Measurements from ENCODE around the gene DYNLL1. TPM values are rescaled to one million over a fixed set of nuclear protein-coding genes. Genes with fewer than 3 reads are reported as not detected.

DYNLL1 gene
- total RNA-seq, 1 donor: 168 TPM

DNA sequence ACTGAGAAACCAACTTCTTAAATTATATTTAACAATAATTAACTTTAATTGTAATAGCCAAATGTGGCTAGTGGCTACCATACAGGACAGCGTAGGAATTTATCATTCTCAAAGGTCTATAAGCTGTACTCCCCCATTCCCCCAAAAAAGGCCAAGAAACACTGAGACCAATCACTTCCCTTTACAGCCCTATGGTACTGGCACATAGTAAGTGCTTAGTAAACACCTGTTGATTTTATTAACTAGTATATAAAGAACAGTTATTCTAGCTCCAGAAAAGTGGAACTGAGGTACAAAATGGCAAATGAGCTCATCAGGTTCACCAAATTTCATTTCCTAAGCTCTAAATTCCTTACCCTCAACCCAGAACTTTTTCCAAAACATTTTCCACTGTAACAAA is 20.3 kb upstream of the DYNLL1 start:
- Histone ChIP-seq H4K20me1 (ENCODE audit: insufficient read depth, low read length) (peaks cover 6% of the 10 kb centered on the region), H3K36me3 (ENCODE audit: insufficient read depth, low read length) (no peaks in the 10 kb centered on the region), H3K4me3 (ENCODE audit: insufficient read depth, low read length) (no peak overlapping the region), H3K9me3 (ENCODE audit: low read depth, low read length) (no peaks in the 10 kb centered on the region), H2AFZ (ENCODE audit: low read length) (no peak overlapping the region), H3K4me1 (ENCODE audit: insufficient read depth, low read length) (peaks cover 9% of the 10 kb centered on the region), H3K4me2 (ENCODE audit: insufficient read depth, low read length) (no peak overlapping the region), H3K27me3 (ENCODE audit: insufficient read depth, low read length) (no peaks in the 10 kb centered on the region), H3K27ac (ENCODE audit: low read depth, low read length) (no peak overlapping the region), H3K79me2 (ENCODE audit: insufficient read depth, low read length) (peaks cover 16% of the 10 kb centered on the region)
- DNase-seq (ENCODE audit: insufficient read length, low spot score, missing footprints): no peak
- TF ChIP-seq CTCF (IDR thresholded peaks at IDR 0.05; ENCODE audit: extremely low read depth, low read depth, low read length): no peak

DNA sequence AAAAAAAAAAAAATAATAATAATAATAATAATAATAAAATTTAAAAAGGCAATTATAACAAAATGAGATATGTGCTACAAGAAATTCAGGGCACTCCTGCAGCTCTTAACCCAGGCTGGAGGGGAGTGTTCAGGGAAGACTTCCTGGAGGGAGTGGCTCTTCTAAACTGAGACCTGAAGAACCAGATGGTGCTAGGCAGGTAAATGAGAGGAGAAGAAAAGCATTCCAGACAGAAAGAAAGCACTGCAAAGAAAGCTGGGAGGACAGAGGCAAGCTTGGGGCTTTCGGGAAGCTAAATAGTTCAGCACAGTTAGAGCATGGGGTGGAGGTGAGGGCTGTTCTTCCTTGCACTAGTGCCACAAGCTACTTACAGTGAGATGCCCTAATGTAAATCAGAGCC is 16.5 kb upstream of the DYNLL1 start:
- Histone ChIP-seq H3K27ac (ENCODE audit: low read depth, low read length) (no peak overlapping the region), H3K36me3 (ENCODE audit: insufficient read depth, low read length) (no peaks in the 10 kb centered on the region), H3K27me3 (ENCODE audit: insufficient read depth, low read length) (no peaks in the 10 kb centered on the region), H2AFZ (ENCODE audit: low read length) (no peak overlapping the region), H4K20me1 (ENCODE audit: insufficient read depth, low read length) (peaks cover 6% of the 10 kb centered on the region), H3K79me2 (ENCODE audit: insufficient read depth, low read length) (peaks cover 4% of the 10 kb centered on the region), H3K4me1 (ENCODE audit: insufficient read depth, low read length) (peaks cover 6% of the 10 kb centered on the region), H3K9me3 (ENCODE audit: low read depth, low read length) (no peaks in the 10 kb centered on the region), H3K4me3 (ENCODE audit: insufficient read depth, low read length) (no peak overlapping the region), H3K4me2 (ENCODE audit: insufficient read depth, low read length) (no peak overlapping the region)
- TF ChIP-seq CTCF (IDR thresholded peaks at IDR 0.05; ENCODE audit: extremely low read depth, low read depth, low read length): no peak
- DNase-seq (ENCODE audit: insufficient read length, low spot score, missing footprints): no peak

GRCh38 chr12:120480211-120480610 is 15.7 kb upstream of the DYNLL1 start:
- no peak overlapping the region for H2AFZ ChIP-seq (ENCODE audit: low read length)
- H3K9me3 ChIP-seq (ENCODE audit: low read depth, low read length): no peaks in the 10 kb centered on the region
- no peaks in the 10 kb centered on the region for H3K4me1 ChIP-seq (ENCODE audit: insufficient read depth, low read length)
- H4K20me1 ChIP-seq (ENCODE audit: insufficient read depth, low read length): peaks cover 6% of the 10 kb centered on the region
- H3K36me3 ChIP-seq (ENCODE audit: insufficient read depth, low read length): no peaks in the 10 kb centered on the region
- H3K4me2 ChIP-seq (ENCODE audit: insufficient read depth, low read length): no peak overlapping the region
- no peak overlapping the region for H3K27ac ChIP-seq (ENCODE audit: low read depth, low read length)
- H3K27me3 ChIP-seq (ENCODE audit: insufficient read depth, low read length): no peaks in the 10 kb centered on the region
- TF ChIP-seq CTCF (IDR thresholded peaks at IDR 0.05; ENCODE audit: extremely low read depth, low read depth, low read length): no peak
- no peak for DNase-seq (ENCODE audit: insufficient read length, low spot score, missing footprints)
- no peak overlapping the region for H3K4me3 ChIP-seq (ENCODE audit: insufficient read depth, low read length)
- peaks cover 4% of the 10 kb centered on the region for H3K79me2 ChIP-seq (ENCODE audit: insufficient read depth, low read length)

GRCh38 chr12:120481022-120481767 is 14.7 kb upstream of the DYNLL1 start:
- Histone ChIP-seq H4K20me1 (ENCODE audit: insufficient read depth, low read length) (peaks cover 5% of the 10 kb centered on the region), H2AFZ (ENCODE audit: low read length) (no peak overlapping the region), H3K36me3 (ENCODE audit: insufficient read depth, low read length) (no peaks in the 10 kb centered on the region), H3K79me2 (ENCODE audit: insufficient read depth, low read length) (peaks cover 4% of the 10 kb centered on the region), H3K9me3 (ENCODE audit: low read depth, low read length) (no peaks in the 10 kb centered on the region), H3K4me1 (ENCODE audit: insufficient read depth, low read length) (no peaks in the 10 kb centered on the region), H3K4me3 (ENCODE audit: insufficient read depth, low read length) (no peak overlapping the region), H3K27ac (ENCODE audit: low read depth, low read length) (no peak overlapping the region), H3K27me3 (ENCODE audit: insufficient read depth, low read length) (no peaks in the 10 kb centered on the region), H3K4me2 (ENCODE audit: insufficient read depth, low read length) (no peak overlapping the region)
- no peak for TF ChIP-seq CTCF (IDR thresholded peaks at IDR 0.05; ENCODE audit: extremely low read depth, low read depth, low read length)
- DNase-seq (ENCODE audit: insufficient read length, low spot score, missing footprints): no peak
